Measurements from ENCODE around the gene OR51E2. TPM values are rescaled to one million over a fixed set of nuclear protein-coding genes. Genes with fewer than 3 reads are reported as not detected.

OR51E2 gene
- total RNA-seq, 4 donors from 2014 or later, result 0.21 TPM; not detected in 3

DNA sequence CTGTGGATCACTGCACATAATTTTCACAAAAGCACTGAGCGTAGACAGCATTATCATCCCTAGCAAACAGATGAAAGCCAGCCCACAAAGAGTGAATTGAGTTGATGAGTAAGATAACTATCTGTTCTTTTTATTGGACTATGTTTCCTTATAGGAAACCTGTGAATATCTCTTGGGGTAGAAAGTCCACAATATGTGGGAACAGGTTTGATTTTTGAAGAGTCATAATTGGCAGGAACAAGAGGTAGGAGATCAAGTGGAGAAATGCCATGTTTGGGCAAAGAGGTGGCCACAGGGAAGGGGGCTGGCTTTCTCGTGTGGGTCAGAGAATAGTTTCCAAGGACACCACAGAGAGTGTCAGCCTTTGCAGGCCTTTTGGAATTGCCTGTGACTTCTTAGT lies 23.9 kb downstream of the OR51E2 start:
- Histone ChIP-seq H3K9me3 (no peaks in the 10 kb centered on the region), H3K36me3 (no peaks in the 10 kb centered on the region), H3K27me3 (no peaks in the 10 kb centered on the region), H3K4me1 (no peaks in the 10 kb centered on the region), H3K27ac (no peak overlapping the region), H3K4me3 (no peak overlapping the region)
- WGBS, 2 donors, result 68 to 80% methylated on average over 2 of the region's 2 CpGs
- intact Hi-C loops (cut with DNase I), result no loop called here
- TF ChIP-seq POLR2A (IDR thresholded peaks at IDR 0.05), result no peak
- TF ChIP-seq, protein P1, sequence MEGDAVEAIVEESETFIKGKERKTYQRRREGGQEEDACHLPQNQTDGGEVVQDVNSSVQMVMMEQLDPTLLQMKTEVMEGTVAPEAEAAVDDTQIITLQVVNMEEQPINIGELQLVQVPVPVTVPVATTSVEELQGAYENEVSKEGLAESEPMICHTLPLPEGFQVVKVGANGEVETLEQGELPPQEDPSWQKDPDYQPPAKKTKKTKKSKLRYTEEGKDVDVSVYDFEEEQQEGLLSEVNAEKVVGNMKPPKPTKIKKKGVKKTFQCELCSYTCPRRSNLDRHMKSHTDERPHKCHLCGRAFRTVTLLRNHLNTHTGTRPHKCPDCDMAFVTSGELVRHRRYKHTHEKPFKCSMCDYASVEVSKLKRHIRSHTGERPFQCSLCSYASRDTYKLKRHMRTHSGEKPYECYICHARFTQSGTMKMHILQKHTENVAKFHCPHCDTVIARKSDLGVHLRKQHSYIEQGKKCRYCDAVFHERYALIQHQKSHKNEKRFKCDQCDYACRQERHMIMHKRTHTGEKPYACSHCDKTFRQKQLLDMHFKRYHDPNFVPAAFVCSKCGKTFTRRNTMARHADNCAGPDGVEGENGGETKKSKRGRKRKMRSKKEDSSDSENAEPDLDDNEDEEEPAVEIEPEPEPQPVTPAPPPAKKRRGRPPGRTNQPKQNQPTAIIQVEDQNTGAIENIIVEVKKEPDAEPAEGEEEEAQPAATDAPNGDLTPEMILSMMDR (IDR thresholded peaks at IDR 0.05), result no peak
- DNase-seq, result no peak

DNA sequence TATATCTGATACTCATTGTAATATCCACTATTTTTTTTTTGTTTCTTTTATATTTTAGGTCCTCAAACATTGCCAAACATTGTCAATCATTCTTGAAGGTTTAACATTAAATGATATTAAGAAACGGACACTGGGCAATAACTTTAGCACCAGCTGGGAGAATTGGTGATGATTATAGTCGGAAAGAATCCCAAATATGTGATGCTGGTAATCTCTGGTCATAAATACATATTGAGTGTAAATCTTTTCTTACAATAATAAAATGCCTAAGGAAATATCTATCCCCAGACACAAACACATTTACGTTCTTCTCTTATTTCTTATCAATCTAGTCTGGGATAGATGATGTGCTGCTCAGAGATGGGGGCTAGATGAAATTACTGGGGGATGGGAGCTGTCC lies 25.2 kb downstream of the OR51E2 start:
- Histone ChIP-seq H3K4me3 (no peak overlapping the region), H3K9me3 (no peaks in the 10 kb centered on the region), H3K36me3 (no peaks in the 10 kb centered on the region), H3K27me3 (no peaks in the 10 kb centered on the region), H3K4me1 (no peaks in the 10 kb centered on the region), H3K27ac (no peak overlapping the region)
- 57 to 58% methylated on average over 3 of the region's 3 CpGs for WGBS, 2 donors
- no peak for DNase-seq
- TF ChIP-seq, protein P1 (IDR thresholded peaks at IDR 0.05), result no peak
- TF ChIP-seq POLR2A (IDR thresholded peaks at IDR 0.05), result no peak
- intact Hi-C loops (cut with DNase I), result no loop called here

GRCh38 chr11:4671741-4672140 lies 25.9 kb downstream of the OR51E2 start:
- Histone ChIP-seq H3K4me3 (no peak overlapping the region), H3K4me1 (no peaks in the 10 kb centered on the region), H3K36me3 (no peaks in the 10 kb centered on the region), H3K9me3 (no peaks in the 10 kb centered on the region), H3K27me3 (no peaks in the 10 kb centered on the region), H3K27ac (no peak overlapping the region)
- intact Hi-C loops (cut with DNase I), result no loop called here
- no peak for TF ChIP-seq POLR2A (IDR thresholded peaks at IDR 0.05)
- TF ChIP-seq, protein P1 (IDR thresholded peaks at IDR 0.05), result no peak
- DNase-seq, result no peak
- 71 to 82% methylated on average over 2 of the region's 2 CpGs for WGBS, 2 donors

DNA sequence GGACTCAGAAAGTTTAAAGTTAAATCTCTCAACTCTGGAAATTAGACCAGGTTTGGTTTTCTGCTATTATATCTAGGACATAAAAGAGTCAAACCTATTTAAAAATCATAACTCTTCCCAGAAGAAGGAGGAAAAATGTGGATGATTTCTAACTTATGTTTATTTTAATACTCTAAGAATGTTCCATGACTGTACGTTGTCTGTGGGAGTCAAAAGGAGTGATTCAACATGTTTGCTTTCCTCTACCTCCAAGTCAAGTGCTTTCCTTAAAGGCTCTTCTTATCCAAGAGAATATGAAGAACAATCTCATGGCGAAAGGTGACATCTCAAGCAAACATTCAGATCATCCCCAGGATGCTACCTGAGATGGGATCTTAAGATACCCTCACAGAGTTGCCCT lies 32.2 kb downstream of the OR51E2 start:
- no peak for DNase-seq
- intact Hi-C loops (cut with DNase I), result no loop called here
- WGBS, 2 donors, result 48 to 54% methylated on average over 2 of the region's 2 CpGs

DNA sequence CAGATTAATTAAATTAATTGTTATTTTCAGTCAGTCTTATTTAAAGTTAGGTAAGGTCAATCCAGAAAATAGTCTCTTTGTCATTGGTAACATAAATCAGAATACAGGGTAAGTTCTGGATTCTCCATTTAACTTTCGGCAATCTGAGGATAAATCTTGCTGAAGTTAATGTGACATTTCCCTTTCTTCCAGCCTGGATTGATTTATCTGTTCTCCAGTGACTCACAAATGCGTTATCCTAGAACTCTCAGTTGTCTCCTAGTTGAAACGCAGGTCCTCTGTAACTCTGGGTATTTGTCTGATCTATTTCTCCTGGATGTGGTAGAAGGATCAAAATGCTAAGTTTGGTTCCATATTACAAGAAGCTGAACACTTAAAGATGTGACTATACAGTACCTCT lies 32.9 kb downstream of the OR51E2 start:
- no peak overlapping the region for H3K4me3 ChIP-seq
- H3K27me3 ChIP-seq, result no peaks in the 10 kb centered on the region
- intact Hi-C loops (cut with DNase I), result no loop called here
- no peak for TF ChIP-seq POLR2A (IDR thresholded peaks at IDR 0.05)
- TF ChIP-seq, protein P1 (IDR thresholded peaks at IDR 0.05), result no peak
- H3K36me3 ChIP-seq, result no peaks in the 10 kb centered on the region
- DNase-seq, result no peak
- H3K4me1 ChIP-seq, result no peaks in the 10 kb centered on the region
- WGBS, 2 donors, result 62 to 72% methylated on average over 3 of the region's 3 CpGs
- H3K27ac ChIP-seq, result no peak overlapping the region
- H3K9me3 ChIP-seq, result no peaks in the 10 kb centered on the region

More for the DNA sequence above, 32.2 kb downstream of the OR51E2 start:
- no peaks in the 10 kb centered on the region for H3K4me1 ChIP-seq
- H3K27me3 ChIP-seq, result no peaks in the 10 kb centered on the region
- H3K4me3 ChIP-seq, result no peak overlapping the region
- H3K9me3 ChIP-seq, result no peaks in the 10 kb centered on the region
- TF ChIP-seq POLR2A (IDR thresholded peaks at IDR 0.05), result no peak
- TF ChIP-seq, protein P1 (IDR thresholded peaks at IDR 0.05), result no peak
- no peak overlapping the region for H3K27ac ChIP-seq
- H3K36me3 ChIP-seq, result no peaks in the 10 kb centered on the region

Measured in esophagus squamous epithelium (tissue), 5 donors.